ENCODE results near the gene RPL22L1.
"Not testable (repeated sequence)": the region's sequence is repeated elsewhere in the genome, so short reads cannot be mapped to it uniquely, and the experiment has no call there.

RPL22L1 gene

GRCh38 chr3:170840291-170840859, 29.6 kb downstream of the RPL22L1 start:
- intact Hi-C loops (cut with DNase I) = no loop called here
- DNase-seq = no peak

GRCh38 chr3:170839518-170840100, 30.4 kb downstream of the RPL22L1 start:
- no peak for DNase-seq
- intact Hi-C loops (cut with DNase I) = no loop called here

- DNase-seq = no peak
- intact Hi-C loops (cut with DNase I) = no loop called here
Observed at GRCh38 chr3:170836491-170836890, 33.5 kb downstream of the RPL22L1 start.

- intact Hi-C loops (cut with DNase I) = no loop called here
- no peak for DNase-seq
Observed at GRCh38 chr3:170835336-170835735, 34.7 kb downstream of the RPL22L1 start.

- intact Hi-C loops (cut with DNase I) = no loop called here
- no peak for DNase-seq
Observed at GRCh38 chr3:170830580-170830979, 39.4 kb downstream of the RPL22L1 start.

GRCh38 chr3:170829546-170830272, 40.3 kb downstream of the RPL22L1 start:
- no peak for DNase-seq
- intact Hi-C loops (cut with DNase I) = no loop called here

- intact Hi-C loops (cut with DNase I) = no loop called here
- DNase-seq = no peak
Observed at GRCh38 chr3:170826047-170826446, 43.9 kb downstream of the RPL22L1 start.

- not testable (repeated sequence) for DNase-seq
Observed at GRCh38 chr3:170823562-170823961, 46.4 kb downstream of the RPL22L1 start.

GRCh38 chr3:170818325-170818724, 51.7 kb downstream of the RPL22L1 start:
- not testable (repeated sequence) for DNase-seq
- intact Hi-C loops (cut with DNase I) = loop anchor here (10.0 kb wide), 2 partner anchors 234 to 514 kb away; partner anchors contain the start of gene SLC7A14

More at GRCh38 chr3:170823562-170823961, 46.4 kb downstream of the RPL22L1 start:
- intact Hi-C loops (cut with DNase I) = not testable (repeated sequence)

GRCh38 chr3:170817471-170817870, 52.5 kb downstream of the RPL22L1 start:
- intact Hi-C loops (cut with DNase I) = loop anchor here (10.0 kb wide), 2 partner anchors 233 to 513 kb away; partner anchors contain the start of gene SLC7A14

GRCh38 chr3:170816841-170817240, 53.2 kb downstream of the RPL22L1 start:
- intact Hi-C loops (cut with DNase I) = loop anchor here (10.0 kb wide), 2 partner anchors 232 to 512 kb away; partner anchors contain the start of gene SLC7A14

More at GRCh38 chr3:170817471-170817870, 52.5 kb downstream of the RPL22L1 start:
- not testable (repeated sequence) for DNase-seq

GRCh38 chr3:170816341-170816740, 53.7 kb downstream of the RPL22L1 start:
- intact Hi-C loops (cut with DNase I) = loop anchor here (10.0 kb wide), 2 partner anchors 232 to 512 kb away; partner anchors contain the start of gene SLC7A14
- DNase-seq = no peak

More at GRCh38 chr3:170816841-170817240, 53.2 kb downstream of the RPL22L1 start:
- no peak for DNase-seq

GRCh38 chr3:170815936-170816335, 54.1 kb downstream of the RPL22L1 start:
- intact Hi-C loops (cut with DNase I) = loop anchor here (10.0 kb wide), 2 partner anchors 231 to 511 kb away; partner anchors contain the start of gene SLC7A14
- DNase-seq = no peak

- no peak for DNase-seq
- intact Hi-C loops (cut with DNase I) = loop anchor here (10.0 kb wide), 2 partner anchors 231 to 511 kb away; partner anchors contain the start of gene SLC7A14
Observed at GRCh38 chr3:170815340-170815739, 54.7 kb downstream of the RPL22L1 start.
